Neural cell (in vitro differentiated cells): ENCODE results near the gene TSPAN9.
A peak's percentile ranks its signal among the peaks of the same experiment; 100 is the strongest.

Experiments
- POLR2AphosphoS5 ChIP-seq: IDR thresholded peaks from 2 replicates; pipeline ENCODE4 v1.6.1; 2012
- TF ChIP-seq, protein P1 (sequence below): IDR thresholded peaks from 2 replicates; pipeline ENCODE4 v1.6.1; 2012; ENCODE audit warnings: borderline replicate concordance
- TF ChIP-seq, protein P2 (sequence below): fragments of 450-650 bp; IDR thresholded peaks from 2 replicates; pipeline ENCODE4 v1.5.1; 2014; ENCODE audit warnings: antibody characterized with exemption, mild to moderate bottlenecking, moderate library complexity; ENCODE audit not compliant: poor library complexity, severe bottlenecking

DNA sequence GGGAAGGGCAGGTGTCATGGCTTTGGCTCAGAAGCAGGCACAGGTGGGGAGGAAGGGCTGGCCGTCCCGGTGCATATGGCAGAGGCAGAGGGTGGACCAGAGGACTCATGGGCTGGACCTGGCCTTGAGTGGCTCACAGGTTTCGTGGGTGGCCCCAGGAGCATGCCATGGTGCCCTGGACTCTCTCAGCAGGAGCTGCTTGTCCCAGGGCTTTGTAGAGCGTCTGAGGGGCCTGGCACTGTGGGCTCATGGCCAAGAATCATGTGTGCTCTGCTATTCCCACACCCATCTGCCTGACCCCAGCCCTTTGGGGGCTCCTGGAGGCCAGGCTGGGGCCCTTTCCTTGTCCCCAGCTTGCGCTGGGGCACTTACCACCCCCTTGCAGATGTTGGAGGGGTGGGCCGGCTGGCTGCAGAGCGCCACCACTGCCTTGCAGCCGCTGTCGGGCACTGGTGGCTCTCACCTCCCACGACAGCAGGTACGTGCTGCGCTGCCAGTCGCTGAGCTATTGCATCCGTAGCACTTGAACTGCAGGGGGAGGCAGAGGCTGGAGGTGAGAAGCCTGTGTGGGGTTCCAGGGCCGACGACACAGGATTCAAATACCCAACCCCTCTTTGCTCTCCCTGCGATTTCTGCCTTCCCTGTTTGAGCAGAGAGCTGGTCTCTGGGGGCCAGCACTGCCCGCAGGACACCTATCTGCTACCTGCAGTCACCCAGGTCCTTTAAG lies 226.4 kb downstream of the TSPAN9 start:
- TF ChIP-seq, protein P1, sequence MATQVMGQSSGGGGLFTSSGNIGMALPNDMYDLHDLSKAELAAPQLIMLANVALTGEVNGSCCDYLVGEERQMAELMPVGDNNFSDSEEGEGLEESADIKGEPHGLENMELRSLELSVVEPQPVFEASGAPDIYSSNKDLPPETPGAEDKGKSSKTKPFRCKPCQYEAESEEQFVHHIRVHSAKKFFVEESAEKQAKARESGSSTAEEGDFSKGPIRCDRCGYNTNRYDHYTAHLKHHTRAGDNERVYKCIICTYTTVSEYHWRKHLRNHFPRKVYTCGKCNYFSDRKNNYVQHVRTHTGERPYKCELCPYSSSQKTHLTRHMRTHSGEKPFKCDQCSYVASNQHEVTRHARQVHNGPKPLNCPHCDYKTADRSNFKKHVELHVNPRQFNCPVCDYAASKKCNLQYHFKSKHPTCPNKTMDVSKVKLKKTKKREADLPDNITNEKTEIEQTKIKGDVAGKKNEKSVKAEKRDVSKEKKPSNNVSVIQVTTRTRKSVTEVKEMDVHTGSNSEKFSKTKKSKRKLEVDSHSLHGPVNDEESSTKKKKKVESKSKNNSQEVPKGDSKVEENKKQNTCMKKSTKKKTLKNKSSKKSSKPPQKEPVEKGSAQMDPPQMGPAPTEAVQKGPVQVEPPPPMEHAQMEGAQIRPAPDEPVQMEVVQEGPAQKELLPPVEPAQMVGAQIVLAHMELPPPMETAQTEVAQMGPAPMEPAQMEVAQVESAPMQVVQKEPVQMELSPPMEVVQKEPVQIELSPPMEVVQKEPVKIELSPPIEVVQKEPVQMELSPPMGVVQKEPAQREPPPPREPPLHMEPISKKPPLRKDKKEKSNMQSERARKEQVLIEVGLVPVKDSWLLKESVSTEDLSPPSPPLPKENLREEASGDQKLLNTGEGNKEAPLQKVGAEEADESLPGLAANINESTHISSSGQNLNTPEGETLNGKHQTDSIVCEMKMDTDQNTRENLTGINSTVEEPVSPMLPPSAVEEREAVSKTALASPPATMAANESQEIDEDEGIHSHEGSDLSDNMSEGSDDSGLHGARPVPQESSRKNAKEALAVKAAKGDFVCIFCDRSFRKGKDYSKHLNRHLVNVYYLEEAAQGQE: no peak
- TF ChIP-seq, protein P2, sequence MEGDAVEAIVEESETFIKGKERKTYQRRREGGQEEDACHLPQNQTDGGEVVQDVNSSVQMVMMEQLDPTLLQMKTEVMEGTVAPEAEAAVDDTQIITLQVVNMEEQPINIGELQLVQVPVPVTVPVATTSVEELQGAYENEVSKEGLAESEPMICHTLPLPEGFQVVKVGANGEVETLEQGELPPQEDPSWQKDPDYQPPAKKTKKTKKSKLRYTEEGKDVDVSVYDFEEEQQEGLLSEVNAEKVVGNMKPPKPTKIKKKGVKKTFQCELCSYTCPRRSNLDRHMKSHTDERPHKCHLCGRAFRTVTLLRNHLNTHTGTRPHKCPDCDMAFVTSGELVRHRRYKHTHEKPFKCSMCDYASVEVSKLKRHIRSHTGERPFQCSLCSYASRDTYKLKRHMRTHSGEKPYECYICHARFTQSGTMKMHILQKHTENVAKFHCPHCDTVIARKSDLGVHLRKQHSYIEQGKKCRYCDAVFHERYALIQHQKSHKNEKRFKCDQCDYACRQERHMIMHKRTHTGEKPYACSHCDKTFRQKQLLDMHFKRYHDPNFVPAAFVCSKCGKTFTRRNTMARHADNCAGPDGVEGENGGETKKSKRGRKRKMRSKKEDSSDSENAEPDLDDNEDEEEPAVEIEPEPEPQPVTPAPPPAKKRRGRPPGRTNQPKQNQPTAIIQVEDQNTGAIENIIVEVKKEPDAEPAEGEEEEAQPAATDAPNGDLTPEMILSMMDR: peak; percentile 71
- TF ChIP-seq POLR2AphosphoS5: no peak
